PC-3 (cell line): ENCODE results near the gene MLN. TPM values are rescaled to one million over a fixed set of nuclear protein-coding genes. Genes with fewer than 3 reads are reported as not detected.

Experiments used
- ATAC-seq: fragments of 200-7000 bp; cut with Tn5 transposase; 2 replicates; pipeline ENCODE4 v1.9.1; 2020; ENCODE audit warnings: mild to moderate bottlenecking, moderate library complexity
- BruUV-seq: library from RNA; stranded (reverse); fragments of 400-500 nt; replicated peaks from 2 replicates; lab custom pipeline; 2021; lab: Mats Ljungman, UMichigan
- CTCF ChIA-PET: fragments of 300-600 bp; sonication (Branson Sonifier 250); formaldehyde crosslinking; loops from one replicate; lab custom pipeline; 2022; ENCODE audit warnings: antibody characterized with exemption; lab: Charles Lee
- POLR2A ChIA-PET: fragments of 300-600 bp; sonication (Branson Sonifier 250); formaldehyde crosslinking; loops from one replicate; lab custom pipeline; 2022; ENCODE audit warnings: antibody characterized with exemption; ENCODE audit not compliant: unreplicated experiment; lab: Charles Lee
- DNase-seq: peaks from one replicate; pipeline ENCODE4 v3.0.0-alpha.2; 2015
- H2AFZ ChIP-seq: fragments of 300-600 bp; sonication (generic); 2 replicates; pipeline ENCODE4 v1.6.0; 2016; ENCODE audit warnings: antibody characterized with exemption, low read length
- H3F3A ChIP-seq: fragments of 300-600 bp; sonication (generic); one replicate; pipeline ENCODE4 v1.6.0; 2017; ENCODE audit warnings: antibody characterized with exemption, low read length, control low read depth, mild to moderate bottlenecking; ENCODE audit not compliant: unreplicated experiment
- H3K27ac ChIP-seq: fragments of 300-600 bp; sonication (generic); 2 replicates; pipeline ENCODE4 v1.5.1; 2016; ENCODE audit warnings: mild to moderate bottlenecking, low read length
- H3K27me3 ChIP-seq: fragments of 300-600 bp; sonication (generic); 2 replicates; pipeline ENCODE4 v1.6.1; 2016; ENCODE audit warnings: low read length, mixed read lengths
- H3K36me3 ChIP-seq: fragments of 300-600 bp; sonication (generic); 2 replicates; pipeline ENCODE4 v1.6.1; 2016; ENCODE audit warnings: low read depth, mixed run types, low read length, mixed read lengths
- H3K4me1 ChIP-seq: fragments of 300-600 bp; sonication (generic); 2 replicates; pipeline ENCODE4 v1.5.1; 2016; ENCODE audit warnings: low read length; ENCODE audit not compliant: insufficient read depth
- H3K4me2 ChIP-seq: fragments of 300-600 bp; sonication (generic); 2 replicates; pipeline ENCODE4 v1.6.0; 2016; ENCODE audit warnings: low read length
- H3K4me3 ChIP-seq: fragments of 300-600 bp; sonication (generic); 2 replicates; pipeline ENCODE4 v1.5.1; 2016; ENCODE audit warnings: mild to moderate bottlenecking, low read length, mixed read lengths
- H3K79me2 ChIP-seq: fragments of 300-600 bp; sonication (generic); 2 replicates; pipeline ENCODE4 v1.6.1; 2017; ENCODE audit warnings: low read length, mixed read lengths
- H3K9ac ChIP-seq: fragments of 300-600 bp; sonication (generic); 2 replicates; pipeline ENCODE4 v1.6.0; 2016; ENCODE audit warnings: mild to moderate bottlenecking, low read length
- H3K9me2 ChIP-seq: fragments of 300-600 bp; sonication (generic); replicated peaks from 2 replicates; pipeline ENCODE4 v1.6.1; 2016; ENCODE audit warnings: mixed run types, low read length, mixed read lengths
- H3K9me3 ChIP-seq: fragments of 300-600 bp; sonication (generic); 2 replicates; pipeline ENCODE4 v1.6.1; 2016; ENCODE audit warnings: low read length, mixed read lengths
- H4K20me1 ChIP-seq: fragments of 300-600 bp; sonication (generic); 2 replicates; pipeline ENCODE4 v1.6.1; 2016; ENCODE audit warnings: low read length, mixed read lengths
- CTCF ChIP-seq: fragments of 300-600 bp; sonication (generic); conservative IDR thresholded peaks from 2 replicates; pipeline ENCODE4 v1.5.1; 2017; ENCODE audit warnings: antibody characterized with exemption, low read depth, mild to moderate bottlenecking, low read length
- EZH2 ChIP-seq: fragments of 300-600 bp; sonication (generic); IDR thresholded peaks from one replicate; pipeline ENCODE4 v1.6.1; 2017; ENCODE audit warnings: antibody characterized with exemption, mild to moderate bottlenecking, low read length; ENCODE audit not compliant: unreplicated experiment
- EZH2phosphoT487 ChIP-seq: fragments of 300-600 bp; sonication (generic); IDR thresholded peaks from 2 replicates; pipeline ENCODE4 v1.6.1; 2018; ENCODE audit warnings: mild to moderate bottlenecking, antibody characterized with exemption, low read length, borderline replicate concordance
- intact Hi-C: fragments of 100-400 bp; cut with micrococcal nuclease; formaldehyde crosslinking; loops from 2 replicates; pipeline ENCODE4 v1.9.0; 2023
- total RNA-seq: library from RNA; depleted of rRNA; stranded (reverse); fragments of >200 nt; gene quantifications from 2 replicates; pipeline ENCODE4 v1.2.3, GENCODE V29; 2014

MLN gene
- total RNA-seq, 1 experiment from 2014 or later, result not detected

DNA sequence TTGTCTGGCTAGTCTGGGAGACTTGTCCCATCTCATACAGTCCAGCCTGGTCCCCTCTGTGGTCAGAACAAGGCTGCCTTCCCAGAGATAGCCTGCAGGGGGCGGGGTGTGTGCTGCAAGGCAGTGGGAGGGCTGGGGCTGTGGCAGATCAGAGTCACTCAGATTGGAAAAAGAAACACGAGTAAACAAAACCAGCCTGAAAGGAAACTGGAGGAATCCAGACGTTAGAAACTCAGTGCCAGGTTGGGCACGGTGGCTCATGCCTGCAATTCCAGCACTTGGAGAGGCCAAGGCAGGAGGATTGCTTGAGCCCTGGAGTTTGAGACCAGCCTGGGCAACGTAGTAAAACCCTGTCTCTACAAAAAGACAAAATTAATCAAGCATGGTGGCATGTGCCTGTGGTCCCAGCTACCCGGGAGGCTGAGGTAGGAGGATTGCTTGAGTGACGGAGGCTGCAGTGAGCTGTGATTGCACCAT is 35.1 kb downstream of the MLN start:
- Histone ChIP-seq H3K79me2 (no peaks in the 10 kb centered on the region), H3F3A (no peaks in the 10 kb centered on the region), H2AFZ (peak overlapping the region; percentile 72), H3K4me1 (peaks cover 2% of the 10 kb centered on the region; the same call in 1 of the 2 replicates), H3K4me3 (no peak overlapping the region), H3K4me2 (peak overlapping the region; percentile 53; the same call in 1 of the 2 replicates), H3K27me3 (no peaks in the 10 kb centered on the region), H3K9me3 (no peaks in the 10 kb centered on the region), H3K36me3 (peaks cover under 1% of the 10 kb centered on the region; the same call in 1 of the 2 replicates), H3K9ac (no peak overlapping the region), H4K20me1 (no peaks in the 10 kb centered on the region), H3K9me2 (no peaks in the 10 kb centered on the region), H3K27ac (no peak overlapping the region)
- peak; percentile 92 for ATAC-seq
- intact Hi-C loops, result loop anchor here (1.0 to 10.0 kb wide), 3 partner anchors 20 to 384 kb away; no protein-coding TSS in a partner anchor
- CTCF ChIA-PET, result interaction anchor here (1.0 kb wide), 1 partner anchor 30 kb away, joined by 3 read pairs; no protein-coding TSS in a partner anchor
- POLR2A ChIA-PET, result no interaction called here
- no TSS peak for BruUV-seq
- peak; percentile 86 for DNase-seq
- TF ChIP-seq EZH2 (no peak), CTCF (peak; percentile 84), EZH2phosphoT487 (no peak)

DNA sequence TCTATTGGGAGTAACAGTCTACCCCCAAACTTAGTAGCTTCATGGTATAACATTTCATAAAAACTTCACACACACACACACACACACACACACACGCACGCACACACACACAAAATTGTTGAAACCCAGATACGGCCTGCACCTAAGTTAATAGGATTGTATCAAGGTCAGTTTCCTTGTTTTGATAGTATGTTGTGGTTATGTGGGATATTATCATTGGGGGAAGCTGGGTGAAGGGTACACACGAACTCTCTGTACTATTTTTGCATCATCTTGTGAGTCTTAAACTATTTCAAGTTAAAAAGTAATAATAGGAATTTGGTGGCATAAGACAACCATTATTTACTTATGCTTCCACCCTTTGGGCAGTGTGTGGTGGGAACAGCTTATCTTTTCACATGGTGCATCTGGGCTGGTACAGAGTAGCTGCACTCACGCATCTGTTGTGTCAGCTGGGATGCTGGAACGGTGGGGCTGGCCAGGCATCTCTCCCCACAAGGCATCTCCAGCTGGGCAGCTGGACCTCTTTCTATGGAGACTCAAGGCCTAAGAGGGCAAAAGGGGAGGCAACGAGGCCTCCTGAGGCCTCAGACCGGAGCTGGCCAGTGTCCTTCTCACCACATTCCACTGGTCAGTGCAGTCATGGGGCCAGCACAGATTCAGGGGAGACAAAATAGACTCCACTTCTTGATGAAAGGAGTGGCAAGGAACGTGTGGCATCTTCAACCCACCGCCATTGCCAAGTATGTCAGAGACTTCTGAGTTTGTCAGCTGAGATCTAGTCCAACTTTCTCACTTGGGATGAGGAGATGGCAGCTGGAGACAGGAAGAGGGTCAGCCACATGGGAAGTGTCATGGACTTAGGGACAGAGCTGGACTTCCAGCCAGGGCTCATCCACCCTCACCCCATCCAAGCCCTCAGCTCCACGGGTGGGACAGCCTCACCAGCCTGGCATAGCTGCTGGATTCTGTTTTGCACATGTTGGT is 36.6 kb downstream of the MLN start:
- H3K27ac ChIP-seq, result no peak overlapping the region
- no peaks in the 10 kb centered on the region for H3K9me3 ChIP-seq
- ChIA-PET POLR2A (no interaction called here), CTCF (no interaction called here)
- ATAC-seq, result no peak
- H3K4me1 ChIP-seq, result peaks cover 2% of the 10 kb centered on the region; the same call in 1 of the 2 replicates
- BruUV-seq, result no TSS peak
- no peak overlapping the region for H2AFZ ChIP-seq
- TF ChIP-seq EZH2phosphoT487 (no peak), CTCF (no peak), EZH2 (no peak)
- no peaks in the 10 kb centered on the region for H3F3A ChIP-seq
- H3K4me3 ChIP-seq, result no peak overlapping the region
- no peak overlapping the region for H3K4me2 ChIP-seq
- no peak for DNase-seq
- no peaks in the 10 kb centered on the region for H3K9me2 ChIP-seq
- no peaks in the 10 kb centered on the region for H3K36me3 ChIP-seq
- no peaks in the 10 kb centered on the region for H3K79me2 ChIP-seq
- no peaks in the 10 kb centered on the region for H3K27me3 ChIP-seq
- intact Hi-C loops, result loop anchor here (5.0 to 10.0 kb wide), 2 partner anchors 258 to 385 kb away; no protein-coding TSS in a partner anchor
- H3K9ac ChIP-seq, result no peak overlapping the region
- no peaks in the 10 kb centered on the region for H4K20me1 ChIP-seq
